GM19240 (cell line): ENCODE results near the gene SLC5A11.

ENCODE experiments used
- DNase-seq: peaks from one replicate; pipeline ENCODE4 v3.0.0; 2011; ENCODE audit warnings: low spot score; ENCODE audit not compliant: insufficient read length

Gene SLC5A11

DNA sequence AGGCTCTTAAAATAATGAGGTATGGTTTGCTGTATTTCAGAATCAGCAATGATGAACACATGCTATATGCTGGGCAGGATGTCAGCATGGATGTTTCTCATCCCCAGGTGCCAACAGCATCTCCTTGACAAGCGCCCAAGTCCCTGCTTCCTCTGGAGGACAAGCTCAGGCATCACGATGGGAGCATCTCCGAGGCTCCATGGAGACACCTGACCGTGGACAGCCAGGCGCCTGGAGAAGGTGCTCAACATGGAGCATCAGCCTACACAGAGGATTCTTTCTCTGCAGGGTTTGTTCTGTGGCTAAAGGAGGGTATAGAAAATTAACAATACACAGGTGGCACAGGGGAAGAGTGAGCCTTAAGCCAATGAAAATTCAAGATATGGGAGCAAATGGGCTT lies 72.1 kb downstream of the SLC5A11 start:
- no peak for DNase-seq

DNA sequence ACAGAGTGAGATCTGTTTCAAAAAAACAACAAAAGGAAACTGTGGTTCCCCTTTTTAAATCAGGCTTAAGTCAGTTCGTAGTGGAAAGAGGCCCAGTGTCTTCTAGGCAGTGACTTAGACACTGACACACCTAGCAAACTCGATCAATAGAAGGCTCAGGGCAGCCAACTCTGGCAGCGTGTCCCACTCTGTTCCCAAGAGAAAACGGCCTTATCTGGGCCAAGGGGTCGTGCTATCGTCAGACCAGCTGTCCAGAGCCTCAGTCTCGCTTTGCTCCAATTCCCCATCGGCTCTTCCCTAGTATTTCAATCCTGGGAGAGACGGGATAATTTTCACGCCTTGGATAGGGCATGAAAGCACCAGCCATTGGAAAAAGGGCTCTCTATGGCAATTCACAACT lies 72.9 kb downstream of the SLC5A11 start:
- DNase-seq, result no peak

DNA sequence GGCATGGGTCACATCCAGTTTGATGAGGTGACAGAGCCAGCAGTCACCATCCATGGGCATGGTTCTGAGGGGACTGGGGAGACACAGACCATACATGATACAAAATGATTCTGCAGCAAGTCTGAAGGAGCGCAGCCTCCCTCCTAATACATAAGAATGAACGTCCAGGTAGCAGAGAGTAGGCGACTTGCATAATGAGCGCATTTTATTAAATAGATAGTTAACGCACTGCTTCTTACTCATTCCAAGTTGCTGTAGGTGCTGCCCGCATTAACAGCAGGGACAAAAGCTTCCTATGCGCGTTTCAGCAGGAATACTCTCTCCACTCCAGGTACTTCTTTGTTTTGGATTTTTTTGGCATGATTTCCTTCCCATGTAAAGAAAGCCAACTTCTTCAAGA lies 73.8 kb downstream of the SLC5A11 start:
- DNase-seq, result no peak

DNA sequence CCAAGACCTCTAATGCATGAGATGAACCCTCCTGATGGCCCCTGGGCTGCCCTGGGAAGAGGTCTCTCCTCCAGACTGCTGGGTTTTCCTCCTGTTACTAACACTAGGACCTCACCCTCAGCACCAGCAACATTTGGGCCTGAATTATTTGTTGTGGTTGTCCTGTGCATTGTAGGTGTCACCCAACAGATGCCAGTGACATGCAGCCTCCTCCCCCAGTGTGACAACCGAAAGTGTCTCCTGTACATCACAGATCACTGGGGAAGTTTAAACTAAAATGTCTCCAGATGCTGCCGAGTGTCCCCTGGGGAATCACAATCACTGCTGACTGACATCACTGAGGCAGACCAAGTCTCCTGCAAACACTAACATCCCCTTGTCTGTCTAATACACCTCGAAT lies 74.8 kb downstream of the SLC5A11 start:
- no peak for DNase-seq

DNA sequence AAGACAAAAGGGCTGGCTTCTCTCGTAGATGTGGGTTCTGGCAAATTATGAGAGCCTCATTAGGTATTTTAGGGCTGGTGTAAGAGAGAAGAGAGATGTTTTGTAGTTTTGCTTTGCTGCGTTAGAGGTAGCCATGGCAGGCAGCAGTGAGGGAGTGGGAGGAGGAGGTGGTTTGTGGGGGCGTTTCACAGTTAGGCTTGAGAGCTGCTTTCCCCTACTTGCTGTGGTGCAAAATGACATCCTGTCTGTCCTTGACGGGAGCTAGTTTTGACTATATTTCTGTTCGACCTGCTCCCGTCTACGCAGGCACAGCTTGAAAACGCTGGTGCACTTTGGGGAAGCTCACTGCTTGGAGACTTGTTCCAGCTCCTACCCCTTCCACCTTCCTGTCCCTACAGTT lies 75.5 kb downstream of the SLC5A11 start:
- no peak for DNase-seq

DNA sequence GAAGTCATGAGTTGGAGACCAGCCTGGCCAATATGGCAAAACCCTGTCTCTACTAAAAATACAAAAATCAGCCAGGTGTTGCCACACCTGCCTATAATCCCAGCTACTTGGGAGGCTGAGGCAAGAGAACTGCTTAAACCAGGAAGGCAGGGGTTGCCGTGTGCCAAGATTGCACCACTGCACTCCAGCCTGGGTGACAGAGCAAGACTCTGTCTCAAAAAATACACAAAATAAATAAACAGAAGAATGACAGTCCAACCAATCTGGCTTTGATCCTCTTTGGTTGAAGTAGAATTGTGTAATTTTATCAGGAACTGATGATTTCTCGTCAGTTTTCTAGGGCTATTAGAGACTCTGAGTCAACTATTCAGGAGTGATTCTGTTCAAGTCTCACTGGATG lies 79.4 kb downstream of the SLC5A11 start:
- DNase-seq, result no peak

DNA sequence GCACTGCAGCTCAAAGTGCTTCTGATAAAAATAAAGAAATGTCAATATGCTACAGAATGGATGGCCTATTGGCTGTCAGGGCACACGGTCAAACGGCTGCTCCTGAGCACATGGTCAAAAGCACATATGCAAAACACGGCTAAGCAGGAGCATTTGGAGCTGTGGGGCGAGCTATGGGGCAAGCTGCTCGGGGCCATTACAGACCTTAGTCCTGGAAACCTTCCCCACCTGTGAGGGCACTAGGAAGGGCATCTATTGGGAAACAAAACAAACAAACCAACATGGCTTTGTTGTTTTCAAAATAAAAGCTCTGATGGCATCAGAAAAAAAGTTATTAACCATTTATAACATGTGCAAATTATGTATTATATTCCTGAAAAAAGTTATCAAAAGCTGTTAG lies 83.6 kb downstream of the SLC5A11 start:
- no peak for DNase-seq

DNA sequence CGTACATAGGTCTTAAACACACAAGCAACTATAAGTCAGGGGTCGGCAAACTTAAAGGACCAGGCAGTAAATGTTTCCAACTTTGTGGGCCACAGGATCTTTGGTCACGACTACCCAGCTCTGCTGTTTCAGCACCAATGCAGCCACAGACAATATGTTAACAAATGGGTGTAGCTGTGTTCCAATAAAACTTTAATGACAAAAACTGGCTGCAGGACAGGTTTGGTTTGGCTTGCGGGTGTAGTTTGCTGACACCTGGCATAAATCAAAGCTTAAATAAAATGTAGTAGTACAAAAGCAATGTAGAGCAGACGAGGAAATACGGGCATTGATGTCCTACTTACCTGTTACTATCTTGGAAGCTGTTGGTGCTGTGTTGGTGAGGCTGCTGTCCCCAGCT lies 84.7 kb downstream of the SLC5A11 start:
- DNase-seq, result no peak

DNA sequence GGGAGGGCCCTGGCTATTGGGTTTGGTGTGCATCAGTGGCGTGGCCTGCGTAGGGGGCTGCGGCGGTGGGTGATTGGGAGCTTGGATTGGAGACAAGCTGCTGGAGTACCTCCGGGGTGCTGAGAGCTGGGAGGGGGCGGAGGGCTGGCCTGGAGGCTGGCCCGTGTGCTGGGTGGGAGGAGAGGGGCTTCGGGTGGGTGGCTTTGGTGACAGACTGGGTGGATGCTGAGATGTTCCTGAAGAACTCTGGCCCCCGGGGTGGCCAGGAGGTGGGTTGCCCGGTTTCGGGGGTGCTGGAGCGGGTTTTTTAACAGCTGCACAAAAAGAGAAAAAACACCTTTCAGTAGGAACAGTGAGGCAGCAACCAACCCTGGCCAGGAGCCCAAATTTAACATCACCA lies 85.3 kb downstream of the SLC5A11 start:
- no peak for DNase-seq

DNA sequence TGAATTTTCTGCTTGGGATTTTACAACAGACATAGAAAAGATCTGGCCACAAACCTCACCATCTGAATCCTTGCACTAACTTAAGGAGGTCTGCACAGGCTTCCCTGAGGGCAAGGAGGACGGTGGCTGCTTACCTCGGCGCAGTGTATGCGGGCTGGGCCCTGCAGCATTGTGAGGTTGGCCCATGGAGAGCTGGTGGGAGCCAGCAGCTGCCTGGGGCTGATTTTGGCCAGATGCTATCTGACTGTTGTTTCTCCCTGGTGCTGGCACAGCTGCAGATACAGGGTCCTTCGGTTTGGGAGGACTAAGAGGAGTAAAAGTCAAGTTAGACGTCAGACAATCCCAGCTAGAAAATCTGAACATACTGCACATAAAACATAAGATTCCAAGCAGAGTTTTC lies 89.6 kb downstream of the SLC5A11 start:
- no peak for DNase-seq

DNA sequence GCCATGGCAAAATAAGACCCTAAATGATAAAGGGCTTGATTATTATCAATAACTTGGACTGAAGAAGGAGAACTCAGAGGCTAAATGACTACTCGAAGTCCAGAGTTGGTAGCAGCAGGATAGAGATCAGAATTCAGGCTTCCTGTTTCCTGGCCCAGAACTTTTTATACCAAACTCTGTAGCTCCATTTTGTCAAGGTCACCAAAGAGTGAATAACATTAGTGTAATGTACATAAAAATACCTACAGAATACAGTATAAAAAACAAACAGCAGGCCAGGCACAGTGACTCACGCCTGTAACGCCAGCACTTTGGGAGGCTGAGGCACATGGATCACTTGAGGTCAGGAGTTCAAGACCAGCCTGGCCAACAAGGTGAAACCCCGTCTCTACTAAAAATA lies 90.4 kb downstream of the SLC5A11 start:
- DNase-seq, result no peak

DNA sequence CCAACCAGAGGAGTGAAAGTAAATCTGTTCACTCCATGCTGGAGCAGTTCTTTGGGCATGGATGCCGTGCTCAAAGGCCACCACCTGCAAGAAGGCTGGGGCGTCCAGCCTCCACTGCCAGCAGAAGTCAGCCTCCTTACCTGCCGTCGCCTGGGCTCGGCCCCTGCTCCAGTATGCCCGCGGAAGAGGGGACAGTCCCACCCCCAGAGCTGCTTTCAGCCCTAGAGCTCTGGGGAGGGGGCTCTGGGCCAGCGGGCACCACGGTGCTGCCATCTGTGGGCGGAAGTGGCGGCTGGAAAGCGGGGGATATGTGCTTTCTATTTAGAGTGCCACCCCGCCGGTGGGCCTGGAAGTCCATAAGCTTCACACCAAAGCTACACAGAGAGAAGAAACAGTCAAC lies 93.5 kb downstream of the SLC5A11 start:
- no peak for DNase-seq

DNA sequence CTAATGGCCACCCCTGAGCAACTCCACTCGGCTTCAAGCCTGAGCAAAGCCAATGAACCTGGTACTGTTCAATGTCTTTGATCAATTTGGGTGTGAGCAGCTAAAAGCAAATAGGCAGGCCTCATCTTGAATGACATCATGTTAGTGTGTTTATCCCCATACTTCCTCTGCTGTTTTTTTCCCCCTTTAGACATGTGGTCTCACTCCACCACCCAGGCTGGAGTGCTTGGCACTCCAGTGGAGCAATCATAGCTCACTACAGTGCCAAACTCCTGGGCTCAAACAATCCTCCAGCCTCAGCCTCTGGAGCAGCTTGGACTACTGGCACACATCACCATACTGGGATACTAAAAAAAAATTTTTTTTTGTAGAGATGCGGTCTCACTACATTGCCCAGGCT lies 94.0 kb downstream of the SLC5A11 start:
- DNase-seq, result no peak

DNA sequence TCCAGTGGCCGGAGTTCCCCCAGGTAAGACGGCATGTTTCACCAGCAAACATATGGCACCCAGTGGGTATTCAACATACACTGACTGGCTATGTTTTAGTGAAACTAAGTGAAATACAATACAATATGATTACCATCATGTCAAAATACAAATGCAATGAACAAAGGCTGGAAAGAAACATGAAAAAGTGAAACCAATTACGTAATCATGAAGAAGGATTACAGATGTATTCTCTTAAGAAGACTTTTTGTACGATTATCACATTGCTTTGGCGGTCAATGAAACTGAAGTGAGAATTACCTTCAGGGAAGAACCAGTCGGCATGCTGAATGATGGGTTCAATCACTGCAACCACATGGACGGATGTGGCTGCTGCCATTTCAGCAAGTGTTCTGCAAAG lies 97.7 kb downstream of the SLC5A11 start:
- no peak for DNase-seq

DNA sequence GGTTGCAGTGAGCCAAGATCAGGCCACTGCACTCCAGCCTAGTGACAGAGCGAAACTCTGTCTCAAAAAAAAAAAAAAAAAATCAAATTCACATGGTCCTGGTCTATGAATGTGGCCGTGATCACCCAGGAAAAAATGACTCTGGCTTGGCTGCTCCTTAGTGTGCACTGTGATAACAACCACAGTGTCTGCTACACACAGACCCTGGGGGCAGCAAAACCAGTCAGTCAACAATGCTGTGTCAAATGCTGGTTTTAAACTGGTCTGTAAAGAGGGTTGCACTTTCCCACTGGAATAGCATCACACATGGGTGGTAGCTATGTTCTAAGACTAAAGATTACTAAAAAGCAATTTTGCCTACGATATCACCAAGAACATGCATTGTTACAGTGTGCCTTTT lies 98.4 kb downstream of the SLC5A11 start:
- no peak for DNase-seq

DNA sequence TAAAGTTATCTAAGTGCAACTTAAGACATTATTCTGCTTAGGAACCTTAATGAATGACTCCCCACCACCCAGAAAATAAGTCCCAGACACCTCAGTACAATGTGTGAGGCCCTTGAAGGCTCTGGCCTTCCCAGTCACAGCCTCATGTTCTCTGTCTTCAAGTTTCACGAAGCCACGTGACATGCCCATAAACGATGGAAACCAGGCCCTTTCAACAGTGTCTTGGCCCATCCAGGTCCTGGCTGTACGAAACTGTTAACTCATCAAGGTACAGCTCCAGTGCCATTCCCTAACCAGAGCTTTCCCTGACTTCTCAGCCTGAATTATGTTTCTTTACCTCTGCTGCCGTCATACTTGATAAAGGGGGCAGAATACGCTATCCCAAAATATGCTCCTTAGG lies 100.4 kb downstream of the SLC5A11 start:
- DNase-seq, result no peak

DNA sequence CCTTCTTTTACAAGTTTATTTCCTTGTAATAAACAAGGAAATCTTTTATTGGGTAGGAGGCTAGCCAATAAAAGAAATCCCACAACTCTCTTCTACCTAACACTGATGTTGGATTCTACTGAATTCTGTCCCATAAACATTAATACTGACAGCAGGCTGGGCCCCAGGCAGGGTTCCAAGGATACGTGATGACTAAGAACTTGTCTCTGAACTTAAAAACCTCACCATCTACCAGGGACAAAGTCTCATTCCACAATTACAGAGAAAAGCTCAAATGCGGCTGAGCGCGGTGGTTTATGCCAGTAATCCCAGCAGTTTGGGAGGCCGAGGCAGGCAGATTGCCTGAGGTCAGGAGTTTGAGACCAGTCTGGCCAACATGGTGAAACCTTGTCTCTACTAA lies 104.5 kb downstream of the SLC5A11 start:
- DNase-seq, result no peak

DNA sequence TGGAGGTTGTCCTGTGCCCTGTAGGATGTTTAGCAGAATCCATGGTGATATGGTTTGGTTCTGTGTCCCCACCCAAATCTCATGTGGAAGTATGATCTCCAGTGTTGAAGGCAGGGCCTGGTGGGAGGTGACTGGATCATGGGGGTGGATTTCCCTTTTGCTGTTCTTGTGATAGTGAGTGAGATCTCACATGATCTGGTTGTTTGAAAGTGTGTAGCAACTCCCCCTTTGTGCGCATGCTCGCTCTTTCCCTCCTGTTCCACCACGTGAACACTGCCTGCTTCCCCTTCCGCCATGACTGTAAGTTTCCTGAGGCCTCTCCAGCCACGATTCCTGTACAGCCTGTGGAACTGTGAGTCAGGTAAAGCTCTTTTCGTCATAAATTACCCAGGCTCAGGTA lies 107.5 kb downstream of the SLC5A11 start:
- no peak for DNase-seq

DNA sequence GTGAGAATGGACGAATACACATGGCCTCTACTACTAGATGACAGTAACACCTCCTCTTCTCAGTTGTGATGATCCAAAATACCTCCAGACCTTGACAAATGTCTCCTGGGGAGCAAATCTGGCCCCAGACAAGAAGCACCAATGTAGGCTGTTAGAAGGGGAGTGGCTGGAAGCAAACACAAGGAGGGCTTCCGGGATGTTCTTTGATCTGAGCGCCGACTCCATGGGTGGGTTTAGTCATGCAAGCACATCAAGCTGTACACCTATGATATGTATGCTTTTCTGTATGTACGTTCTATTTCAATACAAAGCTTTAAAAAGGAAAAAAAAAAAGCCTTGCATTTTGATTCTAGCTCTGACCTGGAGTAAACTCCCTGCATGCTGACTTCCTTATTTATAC lies 108.0 kb downstream of the SLC5A11 start:
- no peak for DNase-seq

DNA sequence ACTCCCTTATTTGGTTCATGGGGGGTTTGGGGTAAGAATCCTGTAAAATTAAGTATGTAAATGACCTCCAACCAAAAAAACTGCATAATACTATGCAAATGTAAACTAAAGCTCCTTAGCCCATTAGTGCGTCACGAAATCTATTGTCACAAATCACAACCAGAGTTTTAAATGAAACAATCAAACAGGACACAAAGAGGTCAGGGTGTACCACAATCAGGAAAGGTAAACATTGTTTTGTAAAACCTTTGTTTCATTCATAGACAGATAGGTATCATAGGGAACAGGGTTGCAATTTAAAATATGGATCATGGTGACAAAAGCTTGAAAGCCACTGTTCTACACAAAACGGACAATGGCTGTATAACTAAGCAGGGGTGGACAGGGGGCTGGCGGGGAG lies 108.4 kb downstream of the SLC5A11 start:
- DNase-seq, result no peak

DNA sequence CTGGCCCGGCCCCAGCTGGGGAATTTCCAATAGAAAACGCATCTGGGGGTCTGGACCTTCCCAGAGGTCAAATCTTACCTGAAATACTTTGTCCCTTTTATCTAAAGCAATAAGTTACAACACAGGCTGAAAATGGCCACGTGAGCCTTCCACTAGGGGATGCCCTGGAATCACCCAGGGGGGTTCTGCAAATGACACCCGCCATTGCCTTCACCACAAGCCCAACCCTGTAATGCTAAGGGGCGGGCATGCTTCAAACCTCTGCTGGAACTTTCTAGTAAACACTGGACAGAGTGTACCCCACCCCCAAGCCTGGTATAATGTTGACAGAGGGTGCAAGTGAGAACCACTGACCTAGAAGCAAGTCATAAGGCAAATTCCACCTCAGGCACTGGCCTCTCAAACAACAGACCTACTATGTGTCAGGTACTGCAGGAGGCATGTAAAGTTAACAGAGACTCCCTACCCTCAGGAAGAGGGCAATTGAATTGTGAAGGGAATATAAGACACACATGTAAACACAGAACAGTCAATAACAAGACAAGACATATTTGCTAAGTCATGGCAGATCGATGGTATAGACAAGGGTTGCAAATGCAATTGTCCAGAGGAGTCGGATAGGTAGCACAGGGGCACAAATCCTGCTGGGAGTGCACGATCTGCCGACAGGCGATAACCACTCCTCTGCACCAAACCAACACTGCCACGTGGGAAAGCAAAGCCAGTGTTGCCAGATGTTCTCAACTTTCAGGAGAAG lies 110.4 kb downstream of the SLC5A11 start:
- DNase-seq, result no peak

DNA sequence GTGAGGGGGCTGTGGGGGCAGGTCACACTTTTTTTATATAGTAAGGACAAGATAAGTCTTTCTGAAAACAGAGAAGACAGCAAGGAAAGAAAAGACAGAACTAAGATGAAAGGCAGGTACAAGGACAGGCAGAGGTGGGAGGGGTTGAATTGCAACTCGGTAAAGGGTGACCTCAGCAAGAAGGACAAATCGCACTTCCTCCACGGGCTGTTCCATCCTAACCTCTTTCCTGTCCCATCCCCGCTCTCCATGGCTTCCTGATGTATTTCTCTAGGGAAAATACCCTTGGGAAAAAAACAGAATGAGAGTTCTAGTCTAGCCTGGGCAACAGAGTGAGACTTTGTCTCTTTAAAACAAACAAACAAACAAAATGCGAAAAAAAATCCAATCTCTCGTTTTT lies 112.1 kb downstream of the SLC5A11 start:
- DNase-seq, result no peak
